IMR-90 (cell line): ENCODE measurements around the gene PILRB. TPM values are rescaled to one million over a fixed set of nuclear protein-coding genes. Genes with fewer than 3 reads are reported as not detected.

Experiments
- ATAC-seq: fragments of 200-7000 bp; cut with Tn5 transposase; 2 replicates; pipeline ENCODE4 v1.9.1; 2020; ENCODE audit warnings: low read depth, mild to moderate bottlenecking, moderate library complexity
- BruUV-seq: library from RNA; stranded (reverse); fragments of 400-500 nt; replicated peaks from 2 replicates; lab custom pipeline; 2021; lab: Mats Ljungman, UMichigan
- CTCF ChIA-PET: fragments of 300-600 bp; formaldehyde crosslinking; extraction: SDS; loops from one replicate; lab custom pipeline; 2021; ENCODE audit warnings: antibody characterized with exemption; lab: Yijun Ruan, JAX
- POLR2A ChIA-PET: fragments of 300-600 bp; sonication (Branson Sonifier 250); formaldehyde crosslinking; loops from one replicate; lab custom pipeline; 2022; ENCODE audit warnings: antibody characterized with exemption; ENCODE audit not compliant: unreplicated experiment; lab: Charles Lee
- DNase-seq: peaks from one replicate; pipeline ENCODE4 v3.0.0; 2013
- H2AFZ ChIP-seq: replicated peaks from 2 replicates; pipeline ENCODE3; 2013; ENCODE audit warnings: low read length, mild to moderate bottlenecking; ENCODE audit not compliant: poor library complexity
- H2AK5ac ChIP-seq: 2 replicates; pipeline ENCODE4 v1.6.1; 2013; ENCODE audit warnings: low read depth, low read length, inconsistent platforms
- H2AK9ac ChIP-seq: replicated peaks from 2 replicates; pipeline ENCODE3; 2013; ENCODE audit warnings: mild to moderate bottlenecking, low read depth, low read length, moderate library complexity; ENCODE audit not compliant: poor library complexity
- H2BK120ac ChIP-seq: 2 replicates; pipeline ENCODE4 v1.6.1; 2013; ENCODE audit warnings: low read depth, low read length, inconsistent platforms
- H2BK15ac ChIP-seq: 3 replicates; pipeline ENCODE4 v1.6.1; 2013; ENCODE audit warnings: low read depth, low read length, inconsistent platforms
- H2BK20ac ChIP-seq: 2 replicates; pipeline ENCODE4 v1.6.1; 2013; ENCODE audit warnings: low read depth, mild to moderate bottlenecking, inconsistent platforms, low read length, moderate library complexity
- H2BK5ac ChIP-seq: 2 replicates; pipeline ENCODE4 v1.6.1; 2013; ENCODE audit warnings: mild to moderate bottlenecking, low read depth, low read length, inconsistent platforms; ENCODE audit not compliant: poor library complexity, severe bottlenecking
- H3K14ac ChIP-seq: replicated peaks from 2 replicates; pipeline ENCODE4 v1.6.1; 2013; ENCODE audit warnings: low read depth, low read length, inconsistent platforms
- H3K18ac ChIP-seq: 2 replicates; pipeline ENCODE4 v1.6.1; 2013; ENCODE audit warnings: low read depth, low read length, control low read depth
- H3K23ac ChIP-seq: 2 replicates; pipeline ENCODE4 v1.6.1; 2013; ENCODE audit warnings: low read depth, low read length, inconsistent platforms
- H3K27ac ChIP-seq: 2 replicates; pipeline ENCODE4 v1.5.1; 2013; ENCODE audit warnings: mild to moderate bottlenecking, control low read depth, low read length; ENCODE audit not compliant: insufficient read depth
- H3K27me3 ChIP-seq: 2 replicates; pipeline ENCODE4 v1.6.1; 2013; ENCODE audit warnings: low read length; ENCODE audit not compliant: control insufficient read depth, insufficient read depth
- H3K36me3 ChIP-seq: 2 replicates; pipeline ENCODE4 v1.6.1; 2013; ENCODE audit warnings: low read length, mixed read lengths; ENCODE audit not compliant: control insufficient read depth, insufficient read depth
- H3K4ac ChIP-seq: 2 replicates; pipeline ENCODE4 v1.6.1; 2013; ENCODE audit warnings: low read depth, low read length, inconsistent platforms
- H3K4me1 ChIP-seq: 2 replicates; pipeline ENCODE4 v1.6.1; 2013; ENCODE audit warnings: low read length, mixed read lengths; ENCODE audit not compliant: control insufficient read depth, insufficient read depth
- H3K4me2 ChIP-seq: 2 replicates; pipeline ENCODE4 v1.6.1; 2013; ENCODE audit warnings: low read depth, mild to moderate bottlenecking, control low read depth, low read length, moderate library complexity
- H3K4me3 ChIP-seq: 2 replicates; pipeline ENCODE4 v1.5.1; 2013; ENCODE audit warnings: low read depth, mild to moderate bottlenecking, control low read depth, low read length, moderate library complexity; ENCODE audit not compliant: insufficient read depth
- H3K56ac ChIP-seq: 2 replicates; pipeline ENCODE4 v1.6.1; 2013; ENCODE audit warnings: low read length, inconsistent platforms; ENCODE audit not compliant: insufficient read depth; ENCODE audit errors: extremely low read depth
- H3K79me1 ChIP-seq, 2 experiments: 2 replicates each; pipeline ENCODE4 v1.6.1; 2013; ENCODE audit warnings: low read length in 2 of 2, inconsistent platforms in 1 of 2, low read depth in 1 of 2
- H3K9ac ChIP-seq: 2 replicates; pipeline ENCODE4 v1.6.1; 2013; ENCODE audit warnings: low read depth, low read length, control low read depth
- H3K9me1 ChIP-seq: 2 replicates; pipeline ENCODE4 v1.6.1; 2013; ENCODE audit warnings: low read length, inconsistent platforms; ENCODE audit not compliant: insufficient read depth
- H3K9me3 ChIP-seq: 2 replicates; pipeline ENCODE4 v1.6.1; 2013; ENCODE audit warnings: low read length; ENCODE audit not compliant: control insufficient read depth, insufficient read depth
- H4K20me1 ChIP-seq: 2 replicates; pipeline ENCODE4 v1.6.1; 2013; ENCODE audit warnings: low read length, inconsistent platforms; ENCODE audit not compliant: insufficient read depth
- H4K5ac ChIP-seq: 2 replicates; pipeline ENCODE4 v1.6.1; 2013; ENCODE audit warnings: mild to moderate bottlenecking, low read depth, low read length, control low read depth
- H4K8ac ChIP-seq, 2 experiments: 2 replicates each; pipeline ENCODE4 v1.6.1; 2013; ENCODE audit warnings: low read depth in 2 of 2, low read length in 2 of 2, control low read depth in 1 of 2, inconsistent platforms in 1 of 2
- H4K91ac ChIP-seq: 2 replicates; pipeline ENCODE4 v1.6.1; 2013; ENCODE audit warnings: low read depth, low read length, inconsistent platforms; ENCODE audit not compliant: insufficient read depth
- SMC3 ChIP-seq: fragments of 150-350 bp; IDR thresholded peaks from 2 replicates; pipeline ENCODE4 v1.6.1; 2016; ENCODE audit warnings: low read depth, mild to moderate bottlenecking, antibody characterized with exemption, low read length, moderate library complexity
- WGBS, 2 experiments: methylation state at CpG; one replicate each; pipeline versions ENCODE4 v1.1.5 to v1.1.7; 2013; ENCODE audit warnings: missing lambda C conversion rate in 2 of 2; ENCODE audit not compliant: insufficient read length in 1 of 2; ENCODE audit errors: extremely low coverage in 2 of 2; 5-methylcytosine and 5-hydroxymethylcytosine counted together
- dilution Hi-C: fragments of 300-500 bp; cut with HindIII; formaldehyde crosslinking; loops from one replicate; pipeline ENCODE4 v1.14.3; 2018; ENCODE audit warnings: low sequenced_read_pairs; ENCODE audit not compliant: unreplicated experiment
- in situ Hi-C: fragments of 300-500 bp; cut with MboI; formaldehyde crosslinking; loops from 3 replicates; pipeline ENCODE4 v1.14.3; 2019; ENCODE audit warnings: low sequenced_read_pairs, inconsistent platforms, mixed read lengths
- intact Hi-C: fragments of 100-400 bp; cut with micrococcal nuclease; formaldehyde crosslinking; loops from 2 replicates; pipeline ENCODE4 v1.10.0; 2022
- polyA plus RNA-seq, 3 experiments: library from polyadenylated mRNA; depleted of rRNA; stranded (reverse); fragments of >200 nt; gene quantifications; 2 replicates each; pipeline ENCODE4 v1.2.3, GENCODE V29; 2012; ENCODE audit warnings: low replicate concordance in 1 of 3
- total RNA-seq: library from RNA; depleted of rRNA; stranded (reverse); fragments of >200 nt; gene quantifications from 2 replicates; pipeline ENCODE4 v1.2.3, GENCODE V29; 2012

Gene PILRB
- total and polyA plus RNA-seq, 2 of the 4 experiments (the other 2 are of a cell fraction), result 3.4 to 22.2 TPM

DNA sequence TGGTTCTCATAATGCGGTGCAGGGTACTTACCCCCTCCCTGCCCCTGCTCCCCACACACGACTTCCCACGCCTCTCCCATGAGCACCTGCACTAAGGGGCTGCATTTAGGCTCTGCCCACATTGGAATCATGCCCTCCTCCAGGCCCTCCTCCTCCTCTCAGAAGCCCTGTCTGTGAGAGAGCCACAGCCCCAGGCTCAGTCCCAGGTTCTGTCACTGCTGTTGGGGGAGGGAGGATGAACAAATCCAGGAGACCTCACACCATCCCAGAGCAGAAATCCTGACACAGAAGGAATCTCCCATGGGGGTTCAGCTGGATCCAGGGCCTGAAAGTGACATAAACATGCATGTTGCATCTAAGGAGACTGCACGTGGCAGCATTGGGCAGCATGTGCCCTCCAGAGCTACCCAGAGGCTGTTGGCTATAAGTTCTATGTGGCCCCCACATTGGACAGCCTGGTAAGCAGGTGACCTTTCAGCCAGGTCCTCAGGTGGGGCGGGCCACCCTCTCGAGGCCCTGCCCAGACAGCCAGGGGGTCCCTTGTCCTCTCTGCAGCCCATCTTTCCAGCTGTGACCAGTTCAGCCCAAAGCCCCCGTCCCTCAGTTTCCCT is 13.7 kb downstream of the PILRB start:
- intact Hi-C loops, result no loop called here
- no peak overlapping the region for H3K23ac ChIP-seq
- DNase-seq (no peak), ATAC-seq (no peak)
- H4K5ac ChIP-seq, result peak overlapping the region; percentile 95
- H2AFZ ChIP-seq, result peak overlapping the region; percentile 43
- H3K9me3 ChIP-seq, result no peaks in the 10 kb centered on the region
- no peak overlapping the region for H3K4me3 ChIP-seq
- no peak overlapping the region for H3K4me2 ChIP-seq
- 0 out of 2 replicates have a peak overlapping the region, but pooled peaks have one; percentile 48 for H2BK20ac ChIP-seq
- H3K27me3 ChIP-seq, result no peaks in the 10 kb centered on the region
- H3K36me3 ChIP-seq, result peaks cover 2% of the 10 kb centered on the region; the same call in 1 of the 2 replicates
- peak overlapping the region; percentile 51; the same call in 1 of the 2 replicates for H2AK5ac ChIP-seq
- 71% methylated on average over 2 of the region's 7 CpGs; no CpG with 5 or more reads in 1 of the 2 experiments for WGBS, 2 experiments
- H2AK9ac ChIP-seq, result peak overlapping the region; percentile 42
- H4K91ac ChIP-seq, result peak overlapping the region; percentile 43; the same call in 1 of the 2 replicates
- TF ChIP-seq SMC3, result no peak
- peak overlapping the region; percentile 62 to 74; a peak in 3 of 4 replicates for H4K8ac ChIP-seq
- 0 out of 3 replicates have a peak overlapping the region, but pooled peaks have one; percentile 26 for H2BK15ac ChIP-seq
- no peak overlapping the region for H2BK5ac ChIP-seq
- no peak overlapping the region for H3K56ac ChIP-seq
- ChIA-PET CTCF (no interaction called here), POLR2A (no interaction called here)
- H3K14ac ChIP-seq, result peak overlapping the region; percentile 89
- in situ Hi-C loops, result no loop called here
- no peak overlapping the region; the same call in 1 of the 2 replicates for H3K27ac ChIP-seq
- BruUV-seq, result no TSS peak
- H4K20me1 ChIP-seq, result no peaks in the 10 kb centered on the region
- peak overlapping the region; percentile 79; the same call in 1 of the 2 replicates for H3K4ac ChIP-seq
- peaks cover 8% of the 10 kb centered on the region for H3K4me1 ChIP-seq
- 0 out of 2 replicates have a peak, but pooled peaks cover 6% of the 10 kb centered on the region for H3K9me1 ChIP-seq
- H3K18ac ChIP-seq, result no peak overlapping the region
- no peaks in the 10 kb centered on the region for H3K79me1 ChIP-seq
- H2BK120ac ChIP-seq, result 0 out of 2 replicates have a peak overlapping the region, but pooled peaks have one; percentile 3
- dilution Hi-C loops, result no loop called here
- 0 out of 2 replicates have a peak overlapping the region, but pooled peaks have one; percentile 23 for H3K9ac ChIP-seq
